ENCODE measurements around the gene STPG3. TPM values are rescaled to one million over a fixed set of nuclear protein-coding genes. Genes with fewer than 3 reads are reported as not detected.
A peak's percentile ranks its signal among the peaks of the same experiment; 100 is the strongest.
"Not testable (repeated sequence)": the region's sequence is repeated elsewhere in the genome, so short reads cannot be mapped to it uniquely, and the experiment has no call there.

STPG3 gene
- total RNA-seq, 1 donor from 2014 or later = not detected

DNA sequence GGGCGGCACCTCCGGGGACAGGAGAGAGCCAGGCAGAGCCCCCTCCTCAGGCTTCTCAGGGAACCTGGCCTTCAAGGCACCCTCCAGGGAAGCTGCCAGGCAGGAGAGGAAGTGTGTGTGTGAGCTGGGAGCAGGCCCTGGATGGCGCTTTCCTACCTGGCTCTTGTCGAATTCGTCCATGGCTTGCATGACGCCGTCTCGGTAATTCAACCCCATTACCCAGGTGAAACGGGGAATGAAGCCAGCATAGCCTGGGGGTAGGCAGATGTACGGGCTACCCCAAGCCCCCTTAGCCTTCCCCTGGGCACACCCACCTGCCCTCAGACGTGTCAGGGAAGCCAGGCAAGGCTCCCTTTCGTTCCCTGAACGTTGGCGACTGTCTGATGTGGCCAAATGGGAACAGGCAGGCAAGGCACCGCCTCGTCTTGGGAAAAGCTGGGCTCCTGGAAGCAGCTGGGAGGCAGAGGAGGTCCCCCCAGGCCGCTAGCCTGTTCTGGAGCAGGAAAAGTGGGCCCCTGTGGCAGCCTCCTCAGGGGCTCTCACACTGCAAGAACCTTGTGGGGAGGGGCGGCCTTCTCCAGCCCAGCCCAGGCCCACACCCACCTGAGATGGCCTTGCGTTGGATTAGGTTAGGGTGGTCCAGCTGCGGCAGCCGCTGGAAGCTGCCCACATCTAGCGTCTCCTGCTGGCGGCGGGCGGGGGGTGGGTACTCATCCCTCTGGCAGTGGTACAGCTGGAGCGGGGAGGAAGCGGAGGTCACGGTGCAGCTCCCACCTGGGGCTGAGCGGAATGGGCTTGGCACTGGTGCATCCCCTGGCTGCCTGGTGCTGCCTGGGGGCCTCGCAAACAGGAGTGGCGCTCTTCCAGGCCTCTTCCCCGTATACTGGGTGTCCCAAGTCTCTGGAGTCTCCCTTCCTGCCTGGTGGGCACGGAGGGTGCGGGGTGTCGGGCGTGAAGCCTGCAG lies 6.3 kb upstream of the STPG3 start:
- DNase-seq (ENCODE audit: low read depth) = no peak

GRCh38 chr9:137245450-137246421 lies 5.3 kb upstream of the STPG3 start:
- DNase-seq (ENCODE audit: low read depth) = no peak

DNA sequence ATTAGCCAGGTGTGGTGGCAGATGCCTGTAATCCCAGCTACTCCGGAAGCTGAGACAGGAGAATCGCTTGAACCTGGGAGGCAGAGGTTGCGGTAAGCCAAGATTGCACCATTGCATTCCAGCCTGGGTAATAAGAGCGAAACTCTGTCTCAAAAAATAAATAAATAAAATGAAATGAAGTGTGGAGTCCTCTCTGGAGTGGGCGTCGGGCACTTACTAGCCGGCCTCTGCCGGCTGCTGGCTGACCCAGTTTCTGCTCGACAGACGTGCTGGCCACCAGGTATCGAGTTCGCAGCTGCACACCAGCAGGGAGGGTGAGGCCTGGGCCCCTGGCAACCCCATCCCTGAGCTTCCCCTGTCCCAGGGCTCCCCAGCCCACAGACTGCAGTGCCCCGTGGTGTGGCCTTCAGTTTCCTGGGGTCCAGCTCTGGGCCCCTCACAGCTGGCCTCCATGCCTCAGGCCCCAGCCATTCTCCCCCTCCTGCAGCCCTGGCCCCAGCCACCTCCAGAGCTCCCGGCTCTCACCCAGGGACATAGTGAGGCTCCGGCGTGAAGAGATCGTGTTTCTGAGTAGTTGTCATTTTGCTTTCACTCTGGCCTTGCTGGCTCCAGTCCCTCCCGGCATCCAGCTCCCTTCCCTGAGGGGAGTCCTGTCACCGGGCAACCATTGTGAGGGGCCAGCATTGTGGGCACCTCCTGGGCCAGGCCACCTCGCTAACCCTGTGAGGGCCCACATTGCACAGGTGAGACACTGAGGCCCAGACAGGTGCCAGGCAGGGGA lies 3.8 kb upstream of the STPG3 start:
- peak; percentile 77 for DNase-seq (ENCODE audit: low read depth)

DNA sequence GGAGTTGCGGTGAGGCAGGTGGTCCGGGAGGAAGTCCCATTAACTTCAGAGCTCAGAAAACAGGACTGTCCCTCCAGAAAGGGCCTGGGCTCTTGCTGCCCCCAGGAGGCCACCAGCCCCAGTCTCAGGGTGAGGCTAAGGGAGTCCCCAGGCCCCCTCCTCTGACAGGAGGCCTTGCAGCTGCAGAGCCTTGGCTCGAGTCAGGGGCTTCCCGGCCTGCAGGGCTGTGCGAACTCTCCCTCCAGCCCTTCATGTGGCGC lies 3.2 kb upstream of the STPG3 start:
- DNase-seq (ENCODE audit: low read depth) = no peak

GRCh38 chr9:137250329-137251193 lies 525 bp upstream of the STPG3 start:
- no peak for DNase-seq (ENCODE audit: low read depth)

- no peak for DNase-seq (ENCODE audit: low read depth)
These were observed 593 bp downstream of the STPG3 start for GRCh38 chr9:137251490-137252268.

DNA sequence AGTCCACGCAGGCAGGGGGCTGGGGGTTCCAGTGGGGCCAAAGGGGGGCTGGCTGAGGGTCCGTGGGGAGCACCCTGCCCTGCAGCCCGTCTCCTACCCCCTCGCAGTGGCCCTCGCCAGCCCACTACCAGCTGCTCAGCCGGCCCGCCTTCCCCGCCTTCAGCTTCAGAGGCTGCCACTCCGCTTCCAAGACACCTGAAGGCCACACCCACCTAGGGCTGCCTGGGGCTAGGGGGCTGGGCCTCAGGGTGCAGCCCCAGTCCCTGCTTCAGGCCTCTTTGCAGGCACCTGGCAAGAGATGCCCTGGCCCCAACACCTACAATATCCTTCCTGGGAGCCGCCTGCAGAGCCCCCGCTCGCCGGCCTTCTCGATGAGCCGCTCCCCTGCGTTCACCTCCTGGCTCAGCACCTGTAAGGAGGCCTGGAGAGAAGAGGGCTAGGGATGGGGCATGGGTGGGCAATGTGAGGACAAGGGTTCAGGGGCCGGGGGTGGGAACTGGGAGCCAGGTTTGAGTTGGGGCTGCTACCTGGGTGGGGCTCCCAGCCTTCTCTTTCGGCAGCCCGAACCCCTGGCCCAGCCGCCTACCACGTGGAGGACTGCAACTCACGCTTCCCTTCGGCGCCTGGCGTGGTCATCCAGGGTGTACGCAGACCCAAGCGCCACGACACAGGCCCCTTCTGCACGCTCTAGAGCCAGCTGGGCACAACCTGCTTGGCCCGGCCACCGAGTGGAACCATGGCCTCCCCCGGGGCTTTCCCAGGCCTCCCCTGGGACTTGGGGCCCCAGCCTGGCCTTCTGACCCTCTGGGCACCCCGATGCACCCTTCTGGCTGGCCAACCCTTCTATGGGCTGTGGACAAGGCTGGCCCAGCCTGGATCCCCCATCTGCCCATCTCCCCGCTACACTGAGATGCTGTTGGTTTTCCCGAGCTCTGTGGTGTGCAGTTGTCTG lies 1.7 kb downstream of the STPG3 start:
- DNase-seq (ENCODE audit: low read depth) = no peak

DNA sequence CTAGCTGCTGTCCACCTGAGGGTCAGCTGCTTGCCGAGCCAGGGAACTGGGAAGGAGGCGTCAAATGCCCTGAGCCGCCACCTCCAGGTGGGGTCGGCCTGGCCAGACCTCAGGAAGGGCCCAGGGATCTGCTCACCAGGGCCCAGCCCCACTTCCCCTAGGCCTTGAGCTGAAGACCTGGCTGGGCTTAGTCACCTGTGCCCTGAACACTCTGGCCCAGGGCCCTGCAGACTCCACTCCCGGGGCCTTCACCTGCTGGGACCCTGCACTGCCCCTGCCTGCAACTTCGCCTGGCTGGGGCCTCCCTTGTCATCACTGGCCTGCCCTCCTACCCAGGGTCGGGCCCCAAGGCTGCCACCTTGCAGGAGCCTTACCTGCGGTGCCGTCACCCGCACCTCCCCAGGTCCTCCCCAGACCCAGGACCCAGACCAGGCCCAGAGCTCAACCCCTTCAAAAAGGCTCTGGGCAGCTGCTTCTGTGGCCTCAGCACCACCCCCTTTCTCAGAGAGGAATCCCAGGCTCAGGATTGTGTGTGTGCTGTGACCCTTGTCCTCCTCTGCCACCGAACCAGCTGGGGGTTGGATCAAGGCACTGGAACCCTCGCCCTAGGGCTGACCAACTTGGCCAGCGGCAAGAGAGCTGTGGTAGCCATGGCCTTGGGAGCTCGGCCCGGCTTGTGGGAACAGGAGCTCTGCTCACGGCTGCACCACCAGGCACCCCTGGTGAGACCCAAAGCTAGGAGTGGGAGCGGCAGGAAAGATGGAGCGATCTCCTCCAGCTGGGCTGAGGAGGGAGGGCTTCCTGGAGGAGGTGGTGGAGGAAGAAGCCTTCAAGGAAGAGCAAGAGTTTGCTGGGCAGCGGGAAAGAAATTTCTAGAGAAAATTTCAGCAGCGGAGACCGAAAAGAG lies 2.9 kb downstream of the STPG3 start:
- peak; percentile 62 for DNase-seq (ENCODE audit: low read depth)

DNA sequence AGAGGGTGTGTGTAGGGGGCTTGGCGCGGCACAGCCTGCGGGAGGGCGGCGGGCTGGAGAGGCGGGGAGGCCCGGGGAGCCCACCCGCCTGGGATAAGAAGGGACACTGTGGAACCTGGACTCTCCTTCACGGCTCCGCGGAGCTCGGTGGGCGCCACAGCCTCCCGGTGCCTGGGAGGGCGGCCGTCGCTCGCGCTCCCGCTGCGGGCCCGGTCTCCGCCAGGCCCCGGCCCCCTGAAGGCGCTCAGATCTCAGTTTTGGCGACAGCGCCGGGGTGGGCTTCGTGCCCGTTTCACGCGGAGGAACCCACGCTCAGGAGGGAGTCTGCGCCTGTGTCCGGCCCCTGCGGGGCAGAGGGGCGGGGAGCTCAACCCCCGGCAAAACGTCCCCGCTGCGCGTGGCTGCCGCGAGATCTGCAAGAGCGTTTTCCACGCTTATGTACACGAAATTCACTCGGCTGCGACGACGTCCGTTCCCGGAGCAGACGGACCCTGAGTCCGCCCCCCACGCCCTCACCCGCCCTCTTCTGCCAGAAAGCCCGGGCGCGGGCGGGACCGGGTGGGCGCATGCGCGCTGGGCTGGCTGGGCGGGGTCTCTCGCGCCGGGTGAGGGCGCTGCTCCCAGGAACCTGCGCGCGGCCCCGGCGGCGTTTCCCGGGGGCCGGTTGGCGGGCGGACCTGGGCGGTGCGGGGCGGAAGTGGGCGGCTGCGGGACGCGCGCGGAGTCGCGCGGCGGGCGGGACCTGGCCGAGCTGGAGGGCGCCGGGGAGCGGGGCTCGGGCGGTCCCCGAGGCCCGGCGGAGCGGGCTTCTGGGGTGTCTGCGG lies 3.8 kb downstream of the STPG3 start, which contains the start of gene NELFB:
Gene NELFB, plus strand, starts transcription at position 704 of the 824 bp plus-strand sequence.
- peak; percentile 45 for DNase-seq (ENCODE audit: low read depth)

DNA sequence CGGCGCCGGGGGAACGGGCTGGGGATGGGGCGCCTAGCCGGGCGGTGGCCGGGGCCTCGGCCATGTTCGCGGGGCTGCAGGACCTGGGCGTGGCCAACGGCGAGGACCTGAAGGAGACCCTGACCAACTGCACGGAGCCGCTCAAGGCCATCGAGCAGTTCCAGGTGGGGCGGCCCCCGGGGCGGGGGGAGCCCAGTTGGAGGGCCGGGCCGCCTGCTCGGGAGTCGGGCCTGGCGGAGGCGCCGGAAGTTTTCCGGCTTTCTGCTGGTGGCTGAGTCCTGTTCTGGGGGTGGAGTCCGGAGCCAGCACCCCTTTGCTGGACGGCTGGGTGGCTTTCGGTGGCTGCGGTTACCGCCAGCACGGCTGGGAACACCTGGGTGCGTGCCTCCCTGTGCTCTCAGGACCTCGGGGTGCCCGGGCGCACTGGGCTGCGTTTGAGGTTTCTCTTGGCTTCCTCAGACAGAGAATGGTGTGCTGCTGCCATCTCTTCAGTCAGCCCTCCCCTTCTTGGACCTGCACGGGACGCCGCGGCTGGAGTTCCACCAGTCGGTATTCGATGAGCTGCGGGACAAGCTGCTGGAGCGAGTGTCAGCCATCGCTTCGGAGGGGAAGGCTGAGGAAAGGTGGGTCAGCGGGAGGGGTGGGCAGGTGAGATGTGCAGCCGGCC lies 4.5 kb downstream of the STPG3 start:
- no peak for DNase-seq (ENCODE audit: low read depth)

DNA sequence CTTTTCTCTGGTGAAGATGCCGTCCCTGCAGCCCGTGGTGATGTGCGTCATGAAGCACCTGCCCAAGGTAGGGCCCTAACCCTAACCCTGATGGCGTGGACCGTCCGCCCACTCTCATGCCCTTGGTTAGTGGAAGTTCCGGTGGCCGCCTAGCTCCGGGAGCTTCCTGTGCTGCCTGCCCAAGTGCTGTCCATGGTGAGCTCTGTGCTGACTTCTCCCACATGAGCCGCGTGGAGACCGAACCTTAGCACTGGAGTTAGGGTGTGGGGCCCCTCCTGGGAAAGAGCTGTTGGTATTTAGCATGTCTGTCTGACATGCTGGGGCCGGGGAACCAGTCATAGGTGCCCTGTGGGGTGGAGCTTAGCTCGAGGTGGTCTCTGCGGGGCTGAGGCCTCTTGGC lies 5.3 kb downstream of the STPG3 start:
- no peak for DNase-seq (ENCODE audit: low read depth)

GRCh38 chr9:137256856-137257255 lies 5.8 kb downstream of the STPG3 start:
- no peak for DNase-seq (ENCODE audit: low read depth)

DNA sequence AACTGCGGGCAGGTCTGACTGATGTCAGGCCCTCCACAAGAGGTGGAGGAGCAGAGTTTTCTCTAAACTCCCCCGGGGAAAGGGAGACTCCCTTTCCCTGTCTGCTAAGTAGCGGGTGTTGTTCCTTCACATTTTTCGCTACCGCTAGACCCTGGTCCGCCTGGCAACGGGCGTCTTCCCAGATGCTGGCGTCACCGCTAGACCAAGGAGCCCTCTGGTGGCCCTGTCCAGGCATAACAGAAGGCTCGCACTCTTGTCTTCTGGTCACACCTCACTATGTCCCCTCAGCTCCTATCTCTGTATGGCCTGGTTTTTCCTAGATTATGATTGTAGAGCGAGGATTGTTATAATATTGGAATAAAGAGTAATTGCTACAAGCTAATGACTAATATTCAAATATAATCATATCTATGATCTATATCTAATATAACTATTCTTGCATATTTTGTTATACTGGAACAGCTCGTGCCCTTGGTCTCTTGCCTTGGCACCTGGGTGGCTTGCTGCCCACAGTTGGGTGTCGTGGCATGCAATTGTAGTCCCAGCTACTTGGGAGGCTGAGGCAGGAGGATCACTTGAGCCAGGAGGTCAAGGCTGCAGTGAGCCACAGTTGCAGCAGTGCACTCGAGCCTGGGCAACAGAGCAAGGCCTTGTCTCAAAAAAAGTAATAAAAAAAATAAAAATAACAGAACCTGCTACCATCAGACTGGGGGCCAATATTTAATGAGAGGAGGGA lies 11.3 kb downstream of the STPG3 start:
- DNase-seq (ENCODE audit: low read depth) = not testable (repeated sequence)

GRCh38 chr9:137262909-137263285 lies 11.8 kb downstream of the STPG3 start:
- no peak for DNase-seq (ENCODE audit: low read depth)

DNA sequence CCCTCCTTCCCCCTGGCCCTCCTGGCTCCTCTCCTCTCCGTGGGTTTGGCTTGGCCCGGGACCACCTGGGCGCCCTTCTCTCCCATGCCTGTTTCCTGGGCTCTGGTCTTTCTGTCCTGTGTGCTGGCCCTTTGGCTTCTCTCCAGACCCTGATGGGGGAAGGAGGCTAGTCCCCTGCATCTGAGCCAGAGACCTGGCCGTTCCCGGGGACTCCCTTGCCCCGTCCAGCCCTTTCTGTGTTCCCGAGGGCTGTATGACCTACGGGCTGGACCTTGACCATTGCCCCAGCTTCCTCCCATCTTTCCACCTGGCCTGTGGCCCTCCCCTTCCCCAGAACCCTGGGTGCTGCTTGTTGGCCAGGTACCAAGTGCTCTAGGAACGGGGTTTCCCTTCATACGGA lies 12.4 kb downstream of the STPG3 start:
- no peak for DNase-seq (ENCODE audit: low read depth)

- DNase-seq (ENCODE audit: low read depth) = no peak
These were observed 13.0 kb downstream of the STPG3 start for GRCh38 chr9:137264067-137264466.

Measured in renal cortical epithelial cell (primary cell).